Panc1 (cell line): ENCODE results near the gene KCNA5.

Experiments
- CTCF ChIP-seq: fragments of 450-650 bp; IDR thresholded peaks from 2 replicates; pipeline ENCODE4 v1.5.1; 2017; ENCODE audit warnings: mild to moderate bottlenecking
- POLR2AphosphoS5 ChIP-seq: IDR thresholded peaks from 2 replicates; pipeline ENCODE4 v1.6.1; 2012; ENCODE audit warnings: mild to moderate bottlenecking, low read depth, low read length, moderate library complexity

- TF ChIP-seq CTCF: no peak
- TF ChIP-seq POLR2AphosphoS5: no peak
Observed at GRCh38 chr12:5010151-5010550, 33.5 kb upstream of the KCNA5 start.
